HG03139 (cell line): Measurements from ENCODE around the gene TRAPPC14.

Source experiments
- ATAC-seq: cut with Tn5 transposase; IDR thresholded peaks from one replicate; pipeline ENCODE4 v1.9.1; 2021; ENCODE audit not compliant: unreplicated experiment

The TRAPPC14 gene

GRCh38 chr7:100174582-100174981 lies 16.1 kb upstream of the TRAPPC14 start:
- no peak for ATAC-seq

GRCh38 chr7:100173806-100174495 lies 15.4 kb upstream of the TRAPPC14 start:
- no peak for ATAC-seq

- no peak for ATAC-seq
Measured at GRCh38 chr7:100171840-100172239, 13.3 kb upstream of the TRAPPC14 start.

- ATAC-seq: no peak
Measured at GRCh38 chr7:100171087-100171681, 12.7 kb upstream of the TRAPPC14 start.

- ATAC-seq: no peak
Measured at GRCh38 chr7:100170101-100170897, 11.8 kb upstream of the TRAPPC14 start.

- ATAC-seq: no peak
Measured at GRCh38 chr7:100169147-100169850, 10.8 kb upstream of the TRAPPC14 start.

- ATAC-seq: no peak
Measured at GRCh38 chr7:100167912-100168323, 9.4 kb upstream of the TRAPPC14 start.

GRCh38 chr7:100166970-100167911 lies 8.7 kb upstream of the TRAPPC14 start:
- no peak for ATAC-seq

- ATAC-seq: no peak
Measured at GRCh38 chr7:100166317-100166940, 7.9 kb upstream of the TRAPPC14 start.

GRCh38 chr7:100163871-100164270 lies 5.3 kb upstream of the TRAPPC14 start:
- no peak for ATAC-seq

- no peak for ATAC-seq
Measured at GRCh38 chr7:100163006-100163531, 4.5 kb upstream of the TRAPPC14 start.

- ATAC-seq: no peak
Measured at GRCh38 chr7:100160067-100160466, 1.5 kb upstream of the TRAPPC14 start.

- ATAC-seq: no peak
Measured at GRCh38 chr7:100159099-100159623, 638 bp upstream of the TRAPPC14 start.

- no peak for ATAC-seq
Measured at GRCh38 chr7:100157334-100158228, 942 bp downstream of the TRAPPC14 start.

- no peak for ATAC-seq
Measured at GRCh38 chr7:100157069-100157333, 1.5 kb downstream of the TRAPPC14 start.

GRCh38 chr7:100156331-100157068 lies 2.0 kb downstream of the TRAPPC14 start:
- no peak for ATAC-seq

- ATAC-seq: no peak
Measured at GRCh38 chr7:100155553-100156317, 2.8 kb downstream of the TRAPPC14 start.
